Measurements from ENCODE around the gene FOXRED2.

DNA sequence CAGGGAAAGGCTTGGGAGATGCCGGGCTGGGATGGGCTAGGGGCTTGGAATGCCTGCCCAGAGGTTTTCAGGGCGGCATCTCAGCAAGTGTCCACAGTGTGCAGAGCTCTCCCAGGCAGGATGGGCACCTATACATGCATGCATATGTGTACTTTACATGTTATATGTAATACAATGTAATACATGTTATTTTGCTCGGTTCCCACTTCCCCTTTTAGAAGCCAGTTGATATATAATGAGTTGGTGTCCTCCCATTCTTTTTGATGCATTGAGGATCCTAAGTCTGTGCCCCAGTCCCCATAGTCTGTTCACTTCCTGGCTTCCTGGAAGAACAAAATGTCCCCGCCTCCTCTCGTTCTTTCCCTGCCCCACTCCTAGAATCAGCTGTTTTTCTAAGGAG is 42.2 kb upstream of the FOXRED2 start:
- no peak for TF ChIP-seq POLR2A (IDR thresholded peaks at IDR 0.05; ENCODE audit: low read length)
- no peak for TF ChIP-seq GATA1 (IDR thresholded peaks at IDR 0.05; ENCODE audit: low read depth, low read length)
